GM12801 (cell line): Measurements from ENCODE around the gene CAMKV.

ENCODE experiments used
- CTCF ChIP-seq: IDR thresholded peaks from one replicate; pipeline ENCODE4 v1.5.1; 2011; ENCODE audit warnings: control low read depth; ENCODE audit not compliant: insufficient read length; ENCODE audit errors: extremely low read depth

The CAMKV gene

GRCh38 chr3:49842843-49843517 is 26.7 kb downstream of the CAMKV start:
- TF ChIP-seq CTCF, result no peak

- no peak for TF ChIP-seq CTCF
These were observed 27.9 kb downstream of the CAMKV start for GRCh38 chr3:49841806-49842205.

- TF ChIP-seq CTCF, result no peak
These were observed 28.5 kb downstream of the CAMKV start for GRCh38 chr3:49841126-49841696.

- no peak for TF ChIP-seq CTCF
These were observed 29.3 kb downstream of the CAMKV start for GRCh38 chr3:49840388-49840787.

- TF ChIP-seq CTCF, result peak; percentile 69
These were observed 30.4 kb downstream of the CAMKV start for GRCh38 chr3:49839193-49839809.

- no peak for TF ChIP-seq CTCF
These were observed 38.4 kb downstream of the CAMKV start for GRCh38 chr3:49831341-49831740.

- TF ChIP-seq CTCF, result no peak
These were observed 43.7 kb downstream of the CAMKV start for GRCh38 chr3:49826016-49826415.
